GM12878 (cell line): ENCODE results near the gene LRRC3C. TPM values are rescaled to one million over a fixed set of nuclear protein-coding genes. Genes with fewer than 3 reads are reported as not detected.
A peak's percentile ranks its signal among the peaks of the same experiment; 100 is the strongest.

ENCODE experiments used
- ATF7 ChIP-seq: fragments of 450-650 bp; IDR thresholded peaks from 2 replicates; pipeline ENCODE4 v1.6.1; 2016; ENCODE audit warnings: low read depth, mild to moderate bottlenecking
- CBX5 ChIP-seq: sonication (generic); IDR thresholded peaks from 2 replicates; pipeline ENCODE4 v1.6.1; 2016; ENCODE audit warnings: low read depth, moderate library complexity, mild to moderate bottlenecking, inconsistent platforms
- CEBPB ChIP-seq, 2 experiments: fragments of 150-350 bp in 1 of 2; IDR thresholded peaks; 2 replicates each; pipeline ENCODE4 v1.6.1; 2012 to 2014; ENCODE audit warnings: low read depth in 2 of 2, low read length in 2 of 2, borderline replicate concordance in 1 of 2, inconsistent platforms in 1 of 2
- CEBPZ ChIP-seq: fragments of 150-350 bp; IDR thresholded peaks from 2 replicates; pipeline ENCODE4 v1.6.1; 2016; ENCODE audit warnings: low read depth, low read length
- CHD4 ChIP-seq: fragments of 200-600 bp; sonication (generic); IDR thresholded peaks from 2 replicates; pipeline ENCODE4 v1.6.1; 2016; ENCODE audit warnings: mild to moderate bottlenecking
- KAT2A ChIP-seq: conservative IDR thresholded peaks from 2 replicates; pipeline ENCODE4 v1.6.1; 2011; ENCODE audit warnings: low read depth, low read length; ENCODE audit not compliant: control insufficient read depth
- NR2C2 ChIP-seq: IDR thresholded peaks from 2 replicates; pipeline ENCODE4 v1.6.1; 2011; ENCODE audit warnings: borderline replicate concordance, low read depth; ENCODE audit not compliant: control insufficient read depth, insufficient read length
- NR2F1 ChIP-seq: fragments of 450-650 bp; conservative IDR thresholded peaks from 2 replicates; pipeline ENCODE4 v1.6.1; 2017; ENCODE audit warnings: mild to moderate bottlenecking
- NRF1 ChIP-seq: conservative IDR thresholded peaks from 2 replicates; pipeline ENCODE4 v1.6.1; 2011; ENCODE audit warnings: mild to moderate bottlenecking, low read depth, low read length, improper control_type of control experiment
- SMARCA5 ChIP-seq: fragments of 450-650 bp; IDR thresholded peaks from 2 replicates; pipeline ENCODE4 v1.6.1; 2017; ENCODE audit warnings: mild to moderate bottlenecking
- SMC3 ChIP-seq: IDR thresholded peaks from 2 replicates; pipeline ENCODE4 v1.6.1; 2011; ENCODE audit warnings: low read length, improper control_type of control experiment, borderline replicate concordance
- STAT1 ChIP-seq: fragments of 450-650 bp; conservative IDR thresholded peaks from 2 replicates; pipeline ENCODE4 v1.6.1; 2014; ENCODE audit warnings: antibody characterized with exemption, mild to moderate bottlenecking
- SUZ12 ChIP-seq: fragments of 200-600 bp; sonication (generic); IDR thresholded peaks from one replicate; pipeline ENCODE4 v1.6.1; 2018; ENCODE audit warnings: antibody characterized with exemption, mild to moderate bottlenecking; ENCODE audit not compliant: unreplicated experiment
- TCF3 ChIP-seq: IDR thresholded peaks from 2 replicates; pipeline ENCODE4 v1.6.1; 2012; ENCODE audit warnings: low read depth, mild to moderate bottlenecking, low read length, borderline replicate concordance; ENCODE audit not compliant: insufficient read depth
- ZBTB40 ChIP-seq: fragments of 450-650 bp; IDR thresholded peaks from 2 replicates; pipeline ENCODE4 v1.6.1; 2016; ENCODE audit warnings: mild to moderate bottlenecking, moderate library complexity, borderline replicate concordance
- ZNF207 ChIP-seq: fragments of 450-650 bp; IDR thresholded peaks from 2 replicates; pipeline ENCODE4 v1.6.1; 2014; ENCODE audit warnings: antibody characterized with exemption, mild to moderate bottlenecking, borderline replicate concordance
- ZNF217 ChIP-seq: fragments of 450-650 bp; IDR thresholded peaks from 2 replicates; pipeline ENCODE4 v1.6.1; 2017; ENCODE audit warnings: antibody characterized with exemption, mild to moderate bottlenecking
- polyA plus RNA-seq, 11 experiments: library from polyadenylated mRNA; depleted of rRNA in 4 of 11; unstranded in 6 of 11; stranded (reverse) in 5 of 11; fragments of >200 nt; fragmentation: Nextera tagmentation in 4 of 11; fragmentation: Illumina TruSeq in 1 of 11; extraction: Ambion mirVana in 4 of 11; extraction: Trizol in 1 of 11; gene quantifications; 1 replicate in 1 of 11; 2 replicates in 10 of 11; pipeline versions ENCODE4 v1.2.1 to v1.2.3, GENCODE V29; 2011 to 2016; ENCODE audit warnings: inconsistent platforms in 2 of 11, missing spikeins in 2 of 11, low read depth in 1 of 11
- total RNA-seq, 4 experiments: library from RNA; depleted of rRNA in 3 of 4; stranded (reverse); fragments of >200 nt in 3 of 4; fragmentation: Illumina TruSeq in 1 of 4; extraction: Trizol in 1 of 4; gene quantifications; 2 replicates each; pipeline versions ENCODE4 v1.2.1 to v1.2.3, GENCODE V29; 2013 to 2021
- TF ChIP-seq, protein P1 (sequence below): fragments of 450-650 bp; IDR thresholded peaks from 2 replicates; pipeline ENCODE4 v1.6.1; 2018; ENCODE audit warnings: mild to moderate bottlenecking, low read depth, moderate library complexity; ENCODE audit not compliant: partially characterized antibody

LRRC3C gene
- total and polyA plus RNA-seq, 10 of the 15 experiments (the other 5 are each of a cell fraction or from before 2014, with no cell fraction given), result not detected

DNA sequence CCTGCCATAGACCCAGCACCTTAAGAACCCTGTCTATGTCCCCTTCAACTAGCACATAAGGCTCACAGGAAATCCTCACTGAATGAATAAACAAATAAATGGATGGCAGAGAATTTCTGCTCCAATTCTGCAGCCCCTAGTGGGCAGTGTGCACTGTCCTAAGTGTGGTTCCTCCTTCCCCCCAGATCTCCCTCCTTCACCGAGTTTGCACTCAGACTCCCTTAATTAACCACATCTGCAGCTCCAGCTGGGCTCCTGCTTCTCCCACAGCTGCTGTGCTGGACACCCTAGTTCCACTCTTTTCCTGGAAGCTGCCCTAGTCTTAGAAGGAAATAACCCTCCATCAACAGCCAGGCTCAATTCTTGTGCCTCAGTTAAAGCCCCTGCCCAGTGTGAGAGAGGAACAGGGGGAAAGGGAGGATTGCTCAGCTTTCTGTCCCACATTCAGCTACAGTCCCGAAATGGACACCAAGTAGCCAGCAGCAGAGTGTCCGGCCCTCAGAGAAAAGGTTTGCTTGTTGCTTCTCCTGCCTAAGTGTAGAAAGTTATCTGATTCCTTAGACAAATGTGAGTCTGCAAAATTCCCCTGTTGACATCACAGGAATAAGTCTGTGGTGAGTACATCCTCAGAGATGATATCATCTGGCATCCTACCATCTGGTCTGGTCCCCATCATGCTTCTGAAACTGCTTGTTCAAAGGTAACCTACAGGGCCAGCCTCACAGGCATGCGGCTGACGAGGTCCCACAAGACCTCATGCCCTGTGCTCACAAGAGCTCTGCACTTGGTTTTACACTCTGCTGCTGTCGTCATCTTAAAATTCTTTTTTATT lies 12.3 kb downstream of the LRRC3C start (continued):
- no peak for TF ChIP-seq NR2C2
- no peak for TF ChIP-seq CBX5
- TF ChIP-seq ATF7, result peak; percentile 94
- TF ChIP-seq NR2F1, result no peak; the same call in 1 of the 2 replicates
- TF ChIP-seq SMC3, result peak; percentile 34; the same call in 1 of the 2 replicates
- TF ChIP-seq CEBPZ, result no peak
- TF ChIP-seq NRF1, result no peak
- no peak for TF ChIP-seq KAT2A
- no peak for TF ChIP-seq STAT1
- TF ChIP-seq ZBTB40, result no peak
- TF ChIP-seq CEBPB (IDR thresholded peaks at IDR 0.05; ENCODE audit: borderline replicate concordance in 1 of 2, low read depth in 2 of 2, low read length in 2 of 2), result no peak
- no peak for TF ChIP-seq CHD4
- no peak for TF ChIP-seq ZNF207
- TF ChIP-seq TCF3, result no peak
- TF ChIP-seq, protein P1, sequence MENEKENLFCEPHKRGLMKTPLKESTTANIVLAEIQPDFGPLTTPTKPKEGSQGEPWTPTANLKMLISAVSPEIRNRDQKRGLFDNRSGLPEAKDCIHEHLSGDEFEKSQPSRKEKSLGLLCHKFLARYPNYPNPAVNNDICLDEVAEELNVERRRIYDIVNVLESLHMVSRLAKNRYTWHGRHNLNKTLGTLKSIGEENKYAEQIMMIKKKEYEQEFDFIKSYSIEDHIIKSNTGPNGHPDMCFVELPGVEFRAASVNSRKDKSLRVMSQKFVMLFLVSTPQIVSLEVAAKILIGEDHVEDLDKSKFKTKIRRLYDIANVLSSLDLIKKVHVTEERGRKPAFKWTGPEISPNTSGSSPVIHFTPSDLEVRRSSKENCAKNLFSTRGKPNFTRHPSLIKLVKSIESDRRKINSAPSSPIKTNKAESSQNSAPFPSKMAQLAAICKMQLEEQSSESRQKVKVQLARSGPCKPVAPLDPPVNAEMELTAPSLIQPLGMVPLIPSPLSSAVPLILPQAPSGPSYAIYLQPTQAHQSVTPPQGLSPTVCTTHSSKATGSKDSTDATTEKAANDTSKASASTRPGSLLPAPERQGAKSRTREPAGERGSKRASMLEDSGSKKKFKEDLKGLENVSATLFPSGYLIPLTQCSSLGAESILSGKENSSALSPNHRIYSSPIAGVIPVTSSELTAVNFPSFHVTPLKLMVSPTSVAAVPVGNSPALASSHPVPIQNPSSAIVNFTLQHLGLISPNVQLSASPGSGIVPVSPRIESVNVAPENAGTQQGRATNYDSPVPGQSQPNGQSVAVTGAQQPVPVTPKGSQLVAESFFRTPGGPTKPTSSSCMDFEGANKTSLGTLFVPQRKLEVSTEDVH, result no peak
- no peak for TF ChIP-seq SMARCA5
- TF ChIP-seq SUZ12, result no peak
- no peak for TF ChIP-seq ZNF217
